Measurements from ENCODE around the gene DPP9.

DPP9 gene

GRCh38 chr19:4675346-4675745 lies 48.3 kb downstream of the DPP9 start:
- H3K27ac ChIP-seq: no peak overlapping the region
- TF ChIP-seq ZFX (IDR thresholded peaks at IDR 0.05; ENCODE audit: borderline replicate concordance) (no peak), CTCF (IDR thresholded peaks at IDR 0.05) (no peak)

GRCh38 chr19:4673726-4674125 lies 49.9 kb downstream of the DPP9 start:
- no peak overlapping the region for H3K27ac ChIP-seq
- TF ChIP-seq CTCF (IDR thresholded peaks at IDR 0.05) (no peak), ZFX (IDR thresholded peaks at IDR 0.05; ENCODE audit: borderline replicate concordance) (no peak)

- TF ChIP-seq CTCF (IDR thresholded peaks at IDR 0.05) (no peak), ZFX (IDR thresholded peaks at IDR 0.05; ENCODE audit: borderline replicate concordance) (no peak)
- H3K27ac ChIP-seq: no peak overlapping the region
Measured at GRCh38 chr19:4673216-4673615, 50.4 kb downstream of the DPP9 start.

GRCh38 chr19:4671185-4671851 lies 52.3 kb downstream of the DPP9 start:
- peak overlapping the region; percentile 68; the same call in 1 of the 2 replicates for H3K27ac ChIP-seq
- TF ChIP-seq CTCF (IDR thresholded peaks at IDR 0.05) (no peak), ZFX (IDR thresholded peaks at IDR 0.05; ENCODE audit: borderline replicate concordance) (no peak)

- peak within 1 kb of the TSS; percentile 68 for H3K27ac ChIP-seq
Measured at GRCh38 chr19:4669723-4670480, 53.7 kb downstream of the DPP9 start, which contains the start of gene MYDGF. TSS of gene MYDGF (minus strand) at chr19:4670342. CDS start at chr19:4670334, 8 bp downstream.

GRCh38 chr19:4664642-4665041 lies 59.0 kb downstream of the DPP9 start:
- TF ChIP-seq CTCF (IDR thresholded peaks at IDR 0.05) (no peak), ZFX (IDR thresholded peaks at IDR 0.05; ENCODE audit: borderline replicate concordance) (no peak)
- no peak overlapping the region for H3K27ac ChIP-seq

More at GRCh38 chr19:4669723-4670480, 53.7 kb downstream of the DPP9 start, which contains the start of gene MYDGF:
- no peak for TF ChIP-seq CTCF (IDR thresholded peaks at IDR 0.05)
- TF ChIP-seq ZFX (IDR thresholded peaks at IDR 0.05; ENCODE audit: borderline replicate concordance): no peak

GRCh38 chr19:4662812-4663211 lies 60.8 kb downstream of the DPP9 start:
- H3K27ac ChIP-seq: no peak overlapping the region
- TF ChIP-seq ZFX (IDR thresholded peaks at IDR 0.05; ENCODE audit: borderline replicate concordance): no peak
